Sigmoid colon (tissue), 7 donors: ENCODE results near the gene UBE3A. TPM values are rescaled to one million over a fixed set of nuclear protein-coding genes. Genes with fewer than 3 reads are reported as not detected.

Experiments
- DNase-seq: peaks from one replicate; pipeline ENCODE4 v3.0.0-alpha.2; 2019
- H3K27ac ChIP-seq, 4 donors: fragments of 200-600 bp; sonication (generic); one replicate each; pipeline ENCODE4 v1.5.1; 2016 to 2019; ENCODE audit warnings: mild to moderate bottlenecking in 1 of 4
- H3K27me3 ChIP-seq, 3 donors: fragments of 200-600 bp; sonication (generic); one replicate each; pipeline ENCODE4 v1.5.1; 2019; ENCODE audit warnings: mild to moderate bottlenecking in 1 of 3
- H3K36me3 ChIP-seq, 4 donors: fragments of 200-600 bp; sonication (generic); one replicate each; pipeline ENCODE4 v1.5.1; 2016 to 2019
- H3K4me1 ChIP-seq, 4 donors: fragments of 200-600 bp; sonication (generic); one replicate each; pipeline ENCODE4 v1.5.1; 2017 to 2019
- H3K4me3 ChIP-seq, 4 donors: fragments of 200-600 bp; sonication (generic); one replicate each; pipeline ENCODE4 v1.5.1; 2017 to 2019; ENCODE audit warnings: mild to moderate bottlenecking in 2 of 4, moderate library complexity in 1 of 4
- H3K9me3 ChIP-seq, 4 donors: fragments of 200-600 bp in 3 of 4; sonication (generic) in 3 of 4; one replicate each; pipeline versions ENCODE4 v1.5.1 to v1.6.1; 2013 to 2019
- EP300 ChIP-seq, 4 donors: sonication (generic); formaldehyde crosslinking; IDR thresholded peaks; one replicate each; pipeline ENCODE4 v1.6.1; 2017; ENCODE audit warnings: antibody characterized with exemption in 4 of 4
- POLR2A ChIP-seq, 2 donors: fragments of 450-650 bp; IDR thresholded peaks; one replicate each; pipeline ENCODE4 v1.6.1; 2016; ENCODE audit warnings: antibody characterized with exemption in 2 of 2, mild to moderate bottlenecking in 2 of 2, moderate library complexity in 2 of 2
- POLR2AphosphoS5 ChIP-seq, 4 donors: sonication (generic); formaldehyde crosslinking; IDR thresholded peaks; one replicate each; pipeline ENCODE4 v1.6.1; 2017; ENCODE audit warnings: antibody characterized with exemption in 4 of 4
- WGBS, 2 donors: extraction: QIAGEN DNeasy Blood & Tissue Kit; methylation state at CpG; one replicate each; pipeline ENCODE4 v1.1.7; 2013; 5-methylcytosine and 5-hydroxymethylcytosine counted together
- intact Hi-C: fragments of 100-400 bp; cut with DNase I; formaldehyde crosslinking; loops from one replicate; pipeline ENCODE4 v1.15.1; 2023
- polyA plus RNA-seq, 3 donors: library from polyadenylated mRNA; stranded (reverse); fragments of 200-250 nt; gene quantifications; one replicate each; pipeline ENCODE4 v1.2.3, GENCODE V29; 2013
- total RNA-seq, 4 donors: library from RNA; depleted of rRNA; stranded (reverse); fragments of >200 nt; gene quantifications; one replicate each; pipeline ENCODE4 v1.1.0, GENCODE V29; 2016
- TF ChIP-seq, protein P1 (sequence below), 4 experiments: fragments of 450-650 bp in 3 of 4; fragments of 200-600 bp in 1 of 4; IDR thresholded peaks; one replicate each; pipeline ENCODE4 v1.5.1; 2016 to 2019; ENCODE audit warnings: antibody characterized with exemption in 4 of 4, mild to moderate bottlenecking in 3 of 4, moderate library complexity in 2 of 4
- donor health status: healthy with polysubstance abuse.
- donor health status: Bipolar disorder and iron deficiency.
- donor health status: healthy.

Gene UBE3A
- total and polyA plus RNA-seq, 7 donors, result 12.6 to 103 (median 70.9) TPM

DNA sequence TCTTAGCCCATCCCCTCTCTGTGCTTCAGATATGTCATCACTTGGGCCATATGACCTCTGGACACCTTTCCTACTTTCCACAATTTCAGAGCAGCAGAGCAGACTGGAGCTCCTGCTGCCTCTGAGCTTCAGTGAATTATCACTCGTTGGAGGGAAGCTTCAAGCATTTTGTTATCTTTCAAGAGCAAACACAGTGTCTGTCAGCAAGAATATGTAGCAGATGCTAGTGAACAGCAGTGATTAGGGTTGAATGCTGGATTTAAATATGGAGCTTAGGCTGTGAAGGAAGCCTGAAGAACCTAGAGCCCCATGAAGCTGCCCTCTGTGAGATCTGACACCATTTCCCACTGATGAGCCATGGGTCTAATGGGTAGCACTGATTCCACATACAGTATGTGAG, 115.4 kb downstream of the UBE3A start:
- no peak for DNase-seq
- WGBS, 2 donors, result 49 to 67% methylated on average over 1 of the region's 1 CpG
- no peaks in the 10 kb centered on the region for H3K4me1 ChIP-seq
- no peak overlapping the region for H3K4me3 ChIP-seq
- no peak overlapping the region for H3K27ac ChIP-seq
- H3K27me3 ChIP-seq, result no peaks in the 10 kb centered on the region
- TF ChIP-seq EP300 (IDR thresholded peaks at IDR 0.05) (no peak), POLR2A (IDR thresholded peaks at IDR 0.05) (no peak), POLR2AphosphoS5 (IDR thresholded peaks at IDR 0.05) (no peak)
- TF ChIP-seq, protein P1, sequence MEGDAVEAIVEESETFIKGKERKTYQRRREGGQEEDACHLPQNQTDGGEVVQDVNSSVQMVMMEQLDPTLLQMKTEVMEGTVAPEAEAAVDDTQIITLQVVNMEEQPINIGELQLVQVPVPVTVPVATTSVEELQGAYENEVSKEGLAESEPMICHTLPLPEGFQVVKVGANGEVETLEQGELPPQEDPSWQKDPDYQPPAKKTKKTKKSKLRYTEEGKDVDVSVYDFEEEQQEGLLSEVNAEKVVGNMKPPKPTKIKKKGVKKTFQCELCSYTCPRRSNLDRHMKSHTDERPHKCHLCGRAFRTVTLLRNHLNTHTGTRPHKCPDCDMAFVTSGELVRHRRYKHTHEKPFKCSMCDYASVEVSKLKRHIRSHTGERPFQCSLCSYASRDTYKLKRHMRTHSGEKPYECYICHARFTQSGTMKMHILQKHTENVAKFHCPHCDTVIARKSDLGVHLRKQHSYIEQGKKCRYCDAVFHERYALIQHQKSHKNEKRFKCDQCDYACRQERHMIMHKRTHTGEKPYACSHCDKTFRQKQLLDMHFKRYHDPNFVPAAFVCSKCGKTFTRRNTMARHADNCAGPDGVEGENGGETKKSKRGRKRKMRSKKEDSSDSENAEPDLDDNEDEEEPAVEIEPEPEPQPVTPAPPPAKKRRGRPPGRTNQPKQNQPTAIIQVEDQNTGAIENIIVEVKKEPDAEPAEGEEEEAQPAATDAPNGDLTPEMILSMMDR (IDR thresholded peaks at IDR 0.05), result no peak
- peaks cover 0 to 3% (median 0%) of the 10 kb centered on the region in 4 donors for H3K9me3 ChIP-seq
- intact Hi-C loops, result no loop called here
- peaks cover 0 to 3% (median 0%) of the 10 kb centered on the region in 4 donors for H3K36me3 ChIP-seq

GRCh38 chr15:25287823-25288222, 151.0 kb downstream of the UBE3A start:
- Histone ChIP-seq H3K27ac (no peak overlapping the region), H3K27me3 (no peaks in the 10 kb centered on the region), H3K9me3 (peaks cover 0 to 10% (median 0%) of the 10 kb centered on the region in 4 donors), H3K4me3 (no peak overlapping the region), H3K36me3 (no peaks in the 10 kb centered on the region), H3K4me1 (no peaks in the 10 kb centered on the region)
- intact Hi-C loops, result no loop called here
- TF ChIP-seq POLR2A (IDR thresholded peaks at IDR 0.05), result no peak
- TF ChIP-seq, protein P1 (IDR thresholded peaks at IDR 0.05), result no peak
- no peak for TF ChIP-seq EP300 (IDR thresholded peaks at IDR 0.05)
- no peak for TF ChIP-seq POLR2AphosphoS5 (IDR thresholded peaks at IDR 0.05)
- DNase-seq, result no peak
- 90 to 91% methylated on average over 3 of the region's 3 CpGs for WGBS, 2 donors
